ENCODE measurements around the gene LAD1.

The LAD1 gene

DNA sequence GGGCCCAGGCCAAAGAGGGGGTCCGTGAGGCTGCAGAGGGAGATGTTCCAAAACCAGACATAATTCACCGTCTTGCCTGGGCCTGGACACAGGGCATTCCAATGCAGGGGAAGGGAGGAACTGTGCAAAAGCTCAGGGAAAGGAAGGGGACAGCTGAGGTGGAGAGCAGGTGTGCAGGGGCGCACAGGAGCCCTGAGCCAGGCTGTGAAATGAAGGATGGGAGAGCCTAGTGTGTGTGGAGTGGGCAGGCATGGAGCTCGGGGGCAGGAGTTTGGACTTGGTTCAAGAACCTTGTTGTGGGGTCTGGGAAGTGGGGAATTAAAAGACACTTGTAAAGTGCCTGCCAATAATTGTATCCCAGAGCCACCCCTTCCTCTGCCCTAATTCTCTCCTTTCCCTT lies 20.1 kb upstream of the LAD1 start:
- H3K27ac ChIP-seq (ENCODE audit: low read depth, low read length): no peak overlapping the region
- H3K9ac ChIP-seq (ENCODE audit: low read depth, low read length): no peak overlapping the region
- H3K27me3 ChIP-seq (ENCODE audit: insufficient read depth, low read length): no peaks in the 10 kb centered on the region
- no peaks in the 10 kb centered on the region for H3K4me1 ChIP-seq (ENCODE audit: insufficient read depth, low read length)
- peaks cover 2% of the 10 kb centered on the region; the same call in 1 of the 2 replicates for H3K9me3 ChIP-seq (ENCODE audit: insufficient read depth, low read depth, low read length)
- no peaks in the 10 kb centered on the region for H3K36me3 ChIP-seq (ENCODE audit: insufficient read depth, low read length)
- WGBS: 93% methylated on average over 4 of the region's 4 CpGs
- no peak overlapping the region for H3K4me3 ChIP-seq (ENCODE audit: low read length)

DNA sequence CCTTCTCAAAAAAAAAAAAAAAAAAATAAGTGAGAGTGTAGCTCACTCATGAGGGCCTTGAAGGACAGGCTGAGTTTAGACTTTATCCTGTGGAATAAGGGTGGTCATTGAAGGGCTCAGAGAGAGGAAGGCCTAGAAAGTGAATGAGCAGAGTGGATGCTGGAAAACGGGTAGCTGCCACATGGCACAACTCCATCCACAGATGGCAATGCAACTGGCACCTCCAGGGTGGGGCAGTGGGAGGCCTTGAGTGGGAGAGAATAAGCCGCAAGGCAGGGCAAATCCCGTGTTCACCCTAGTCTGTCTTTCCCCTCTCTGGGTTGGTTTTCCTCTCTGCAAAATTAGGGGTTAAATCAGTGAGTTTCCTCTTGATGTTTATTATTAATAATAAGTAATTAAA lies 19.3 kb upstream of the LAD1 start:
- no peak overlapping the region for H3K27ac ChIP-seq (ENCODE audit: low read depth, low read length)
- H3K36me3 ChIP-seq (ENCODE audit: insufficient read depth, low read length): no peaks in the 10 kb centered on the region
- H3K9ac ChIP-seq (ENCODE audit: low read depth, low read length): no peak overlapping the region
- no peaks in the 10 kb centered on the region for H3K27me3 ChIP-seq (ENCODE audit: insufficient read depth, low read length)
- H3K4me3 ChIP-seq (ENCODE audit: low read length): no peak overlapping the region
- H3K4me1 ChIP-seq (ENCODE audit: insufficient read depth, low read length): no peaks in the 10 kb centered on the region
- 100% methylated on average over 3 of the region's 3 CpGs for WGBS
- peaks cover 2% of the 10 kb centered on the region; the same call in 1 of the 2 replicates for H3K9me3 ChIP-seq (ENCODE audit: insufficient read depth, low read depth, low read length)

DNA sequence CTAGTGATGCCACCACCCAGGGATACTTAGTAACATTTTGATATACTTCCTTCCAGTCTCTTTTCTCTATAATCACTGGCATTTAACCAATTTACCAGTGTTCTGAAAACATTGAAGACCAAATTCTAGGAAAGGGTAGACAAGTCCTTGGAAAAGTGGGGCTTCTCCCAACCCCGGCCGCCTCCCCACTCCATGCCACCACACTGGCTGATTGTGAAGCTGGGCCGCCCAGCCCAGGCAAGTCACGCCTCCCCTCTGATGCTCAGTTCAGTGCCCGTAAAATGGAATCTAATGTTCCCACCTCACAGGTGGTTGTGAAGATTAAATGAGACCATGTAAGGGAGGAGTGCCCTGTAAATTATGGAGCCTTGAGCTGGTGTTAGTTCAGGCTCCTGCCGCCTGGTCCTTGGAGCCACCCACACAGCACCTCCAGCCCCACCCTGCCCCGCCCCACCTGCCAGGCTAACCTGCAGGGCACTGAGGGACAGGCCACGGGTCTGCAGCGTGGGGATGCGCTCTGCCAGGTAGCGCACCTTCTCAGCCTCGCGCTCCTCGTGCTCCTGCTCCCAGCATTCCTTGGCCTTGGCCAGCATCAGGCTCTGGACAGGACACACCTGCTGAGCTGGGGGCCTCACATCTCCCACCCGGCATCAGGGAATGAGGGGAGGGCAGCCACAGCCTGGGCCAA lies 15.1 kb upstream of the LAD1 start:
- Histone ChIP-seq H3K27ac (ENCODE audit: low read depth, low read length) (no peak overlapping the region), H3K36me3 (ENCODE audit: insufficient read depth, low read length) (no peaks in the 10 kb centered on the region), H3K4me1 (ENCODE audit: insufficient read depth, low read length) (no peaks in the 10 kb centered on the region), H3K4me3 (ENCODE audit: low read length) (no peak overlapping the region), H3K9me3 (ENCODE audit: insufficient read depth, low read depth, low read length) (peaks cover 2% of the 10 kb centered on the region; the same call in 1 of the 2 replicates), H3K9ac (ENCODE audit: low read depth, low read length) (no peak overlapping the region), H3K27me3 (ENCODE audit: insufficient read depth, low read length) (no peaks in the 10 kb centered on the region)
- WGBS: 93% methylated on average over 15 of the region's 15 CpGs

DNA sequence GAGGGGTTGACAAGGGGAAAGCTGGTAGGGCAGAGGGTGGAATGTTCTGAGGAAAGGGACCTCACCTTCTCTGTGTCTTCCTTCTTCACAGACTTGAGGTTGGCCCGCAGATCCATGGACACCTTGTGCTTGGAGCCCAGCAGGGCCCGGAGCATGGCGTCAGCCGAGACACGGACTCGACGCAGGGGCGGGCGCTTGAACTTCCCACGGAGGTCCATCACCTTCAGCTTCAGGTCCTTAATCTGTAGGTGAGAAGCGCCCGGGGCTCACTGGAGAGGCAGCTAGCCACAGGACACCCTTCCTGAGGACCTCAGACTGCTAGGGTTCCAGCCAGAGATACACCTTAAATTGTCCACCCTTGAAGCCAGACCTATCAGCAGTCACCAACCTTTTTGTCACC lies 12.2 kb upstream of the LAD1 start:
- Histone ChIP-seq H3K4me3 (ENCODE audit: low read length) (no peak overlapping the region), H3K27me3 (ENCODE audit: insufficient read depth, low read length) (no peaks in the 10 kb centered on the region), H3K4me1 (ENCODE audit: insufficient read depth, low read length) (no peaks in the 10 kb centered on the region), H3K27ac (ENCODE audit: low read depth, low read length) (no peak overlapping the region), H3K36me3 (ENCODE audit: insufficient read depth, low read length) (no peaks in the 10 kb centered on the region), H3K9ac (ENCODE audit: low read depth, low read length) (no peak overlapping the region), H3K9me3 (ENCODE audit: insufficient read depth, low read depth, low read length) (peaks cover 2% of the 10 kb centered on the region; the same call in 1 of the 2 replicates)
- 94% methylated on average over 12 of the region's 12 CpGs for WGBS

DNA sequence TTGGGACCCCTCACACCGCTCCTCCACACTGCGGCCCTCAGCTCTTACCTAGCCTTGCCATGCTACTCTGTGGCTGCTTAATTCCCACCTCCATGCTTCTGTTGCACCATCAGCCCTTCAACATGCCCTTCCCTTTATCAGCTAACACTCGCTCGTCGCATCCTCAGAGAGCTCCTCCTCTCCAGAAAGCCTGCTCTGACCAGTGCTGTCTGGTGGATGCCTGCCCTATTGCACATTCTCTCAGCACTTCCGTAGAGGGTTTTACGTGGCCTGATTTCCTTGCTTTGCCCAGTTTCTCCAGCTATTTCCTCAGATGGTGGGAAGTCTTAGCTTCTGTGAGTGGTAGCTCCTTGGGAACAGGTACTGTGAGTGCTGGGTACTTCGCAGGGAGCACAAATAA lies 10.3 kb upstream of the LAD1 start:
- Histone ChIP-seq H3K27ac (ENCODE audit: low read depth, low read length) (no peak overlapping the region), H3K9me3 (ENCODE audit: insufficient read depth, low read depth, low read length) (no peaks in the 10 kb centered on the region), H3K4me1 (ENCODE audit: insufficient read depth, low read length) (no peaks in the 10 kb centered on the region), H3K27me3 (ENCODE audit: insufficient read depth, low read length) (no peaks in the 10 kb centered on the region), H3K9ac (ENCODE audit: low read depth, low read length) (no peak overlapping the region), H3K36me3 (ENCODE audit: insufficient read depth, low read length) (no peaks in the 10 kb centered on the region), H3K4me3 (ENCODE audit: low read length) (no peak overlapping the region)
- 83% methylated on average over 8 of the region's 8 CpGs for WGBS

DNA sequence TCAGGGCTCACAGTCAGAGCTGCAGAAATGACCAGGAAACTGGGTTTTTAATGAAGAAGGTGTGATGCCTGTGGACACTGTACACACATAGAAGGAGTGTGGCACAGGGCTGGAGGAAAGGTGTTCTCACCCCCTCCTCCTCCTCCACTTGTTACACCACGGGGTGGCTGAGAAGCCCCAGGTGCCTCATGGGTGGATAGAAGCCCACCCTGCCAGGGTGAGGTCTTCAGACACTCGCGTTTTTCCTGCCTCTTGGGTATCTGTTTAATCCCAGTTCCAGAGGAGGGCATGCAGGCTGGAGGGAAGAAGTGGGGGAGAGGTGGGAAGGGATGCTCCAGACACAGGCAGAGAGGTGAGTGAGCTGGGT lies 9.7 kb upstream of the LAD1 start:
- no peak overlapping the region for H3K9ac ChIP-seq (ENCODE audit: low read depth, low read length)
- H3K36me3 ChIP-seq (ENCODE audit: insufficient read depth, low read length): no peaks in the 10 kb centered on the region
- no peak overlapping the region for H3K27ac ChIP-seq (ENCODE audit: low read depth, low read length)
- no peaks in the 10 kb centered on the region for H3K4me1 ChIP-seq (ENCODE audit: insufficient read depth, low read length)
- H3K4me3 ChIP-seq (ENCODE audit: low read length): no peak overlapping the region
- H3K9me3 ChIP-seq (ENCODE audit: insufficient read depth, low read depth, low read length): no peaks in the 10 kb centered on the region
- no peaks in the 10 kb centered on the region for H3K27me3 ChIP-seq (ENCODE audit: insufficient read depth, low read length)
- 89% methylated on average over 3 of the region's 3 CpGs for WGBS

DNA sequence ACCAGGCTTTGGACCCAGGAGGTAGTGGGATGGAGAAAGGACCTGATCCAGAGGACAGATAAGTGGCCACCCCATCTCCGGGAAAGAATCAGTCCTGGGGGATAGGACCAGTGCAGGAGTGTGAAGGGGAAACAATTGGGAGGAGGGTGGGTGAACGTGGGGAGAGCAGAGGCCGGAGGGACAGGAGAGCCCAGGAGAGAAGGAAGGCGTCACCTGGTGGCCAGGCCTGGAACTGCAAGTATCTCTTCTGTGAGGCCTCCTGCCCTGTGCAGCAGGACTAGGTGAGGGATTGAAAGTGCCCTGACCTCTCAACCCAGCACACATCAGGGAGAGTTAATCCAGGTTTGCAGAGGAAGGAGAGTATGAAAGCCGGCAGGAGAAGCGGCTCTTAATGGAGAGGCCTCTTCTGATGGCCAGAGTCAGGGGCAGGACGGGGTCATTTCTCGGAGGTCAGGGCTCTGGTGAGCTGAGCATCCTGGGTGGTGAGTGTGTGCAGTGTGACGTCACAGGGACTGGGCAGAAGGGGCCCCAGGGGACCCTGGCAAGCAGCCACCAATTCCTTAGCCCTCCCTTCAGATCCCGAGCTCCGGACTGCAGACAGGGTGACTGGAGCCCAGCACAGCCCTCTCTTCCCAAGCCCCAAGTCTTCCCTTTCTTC lies 9.2 kb upstream of the LAD1 start:
- 46% methylated on average over 11 of the region's 11 CpGs for WGBS
- H3K36me3 ChIP-seq (ENCODE audit: insufficient read depth, low read length): no peaks in the 10 kb centered on the region
- no peak overlapping the region for H3K4me3 ChIP-seq (ENCODE audit: low read length)
- H3K9ac ChIP-seq (ENCODE audit: low read depth, low read length): no peak overlapping the region
- no peaks in the 10 kb centered on the region for H3K27me3 ChIP-seq (ENCODE audit: insufficient read depth, low read length)
- H3K27ac ChIP-seq (ENCODE audit: low read depth, low read length): no peak overlapping the region
- H3K9me3 ChIP-seq (ENCODE audit: insufficient read depth, low read depth, low read length): no peaks in the 10 kb centered on the region
- no peaks in the 10 kb centered on the region for H3K4me1 ChIP-seq (ENCODE audit: insufficient read depth, low read length)

DNA sequence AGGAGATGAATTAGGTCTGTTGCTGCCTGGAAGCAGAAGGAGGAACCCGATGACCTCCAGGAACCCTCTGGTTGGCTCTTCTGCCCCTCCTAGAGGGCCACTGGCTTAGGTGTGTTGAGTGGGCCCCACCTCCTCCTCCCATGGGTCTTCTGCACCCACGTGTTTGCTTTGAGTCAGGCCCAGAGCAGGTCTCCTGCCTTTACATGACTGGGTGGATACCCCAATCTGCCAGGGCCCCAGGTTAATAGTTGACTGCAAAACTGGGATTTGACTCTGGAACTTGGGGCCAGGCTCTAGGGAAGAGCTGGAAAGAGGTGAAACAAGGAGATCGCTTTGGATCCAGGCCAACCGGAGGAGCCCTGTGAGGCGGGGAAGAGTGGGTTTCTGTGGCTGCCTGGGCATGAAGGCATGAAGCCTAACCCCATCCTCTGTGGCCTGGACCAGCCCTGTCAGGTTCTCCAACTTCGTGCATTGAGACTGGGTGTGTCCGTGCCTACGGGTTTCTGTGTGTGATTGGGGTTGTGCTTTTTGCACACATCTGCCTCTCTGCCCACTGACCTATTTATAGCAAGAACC lies 7.8 kb upstream of the LAD1 start:
- no peak overlapping the region for H3K4me3 ChIP-seq (ENCODE audit: low read length)
- H3K9ac ChIP-seq (ENCODE audit: low read depth, low read length): no peak overlapping the region
- no peak overlapping the region for H3K27ac ChIP-seq (ENCODE audit: low read depth, low read length)
- H3K27me3 ChIP-seq (ENCODE audit: insufficient read depth, low read length): peaks cover 2% of the 10 kb centered on the region; the same call in 1 of the 2 replicates
- no peaks in the 10 kb centered on the region for H3K36me3 ChIP-seq (ENCODE audit: insufficient read depth, low read length)
- H3K9me3 ChIP-seq (ENCODE audit: insufficient read depth, low read depth, low read length): no peaks in the 10 kb centered on the region
- no peaks in the 10 kb centered on the region for H3K4me1 ChIP-seq (ENCODE audit: insufficient read depth, low read length)
- WGBS: 94% methylated on average over 8 of the region's 8 CpGs

DNA sequence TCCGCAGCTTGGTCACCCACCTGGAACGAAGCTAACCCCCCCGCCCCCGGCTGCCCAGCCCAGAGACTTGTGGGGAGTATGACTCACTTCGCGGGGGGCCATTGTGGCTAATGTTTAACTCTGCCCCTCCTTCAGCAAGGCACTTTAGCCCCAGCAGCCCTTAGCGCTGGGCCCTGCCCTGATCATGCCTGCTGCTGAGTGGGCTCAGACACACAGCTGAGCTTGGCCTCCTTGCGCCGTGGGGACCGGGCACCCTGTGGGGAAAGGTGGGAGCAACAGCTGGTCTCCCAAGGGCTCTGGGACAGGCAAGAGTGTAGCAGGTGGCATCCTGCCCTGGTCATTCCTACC lies 6.3 kb upstream of the LAD1 start:
- H3K9me3 ChIP-seq (ENCODE audit: insufficient read depth, low read depth, low read length): no peaks in the 10 kb centered on the region
- no peak overlapping the region for H3K4me3 ChIP-seq (ENCODE audit: low read length)
- 79% methylated on average over 10 of the region's 10 CpGs for WGBS
- H3K27me3 ChIP-seq (ENCODE audit: insufficient read depth, low read length): peaks cover 16% of the 10 kb centered on the region
- no peak overlapping the region for H3K9ac ChIP-seq (ENCODE audit: low read depth, low read length)
- no peaks in the 10 kb centered on the region for H3K36me3 ChIP-seq (ENCODE audit: insufficient read depth, low read length)
- no peaks in the 10 kb centered on the region for H3K4me1 ChIP-seq (ENCODE audit: insufficient read depth, low read length)
- no peak overlapping the region for H3K27ac ChIP-seq (ENCODE audit: low read depth, low read length)

DNA sequence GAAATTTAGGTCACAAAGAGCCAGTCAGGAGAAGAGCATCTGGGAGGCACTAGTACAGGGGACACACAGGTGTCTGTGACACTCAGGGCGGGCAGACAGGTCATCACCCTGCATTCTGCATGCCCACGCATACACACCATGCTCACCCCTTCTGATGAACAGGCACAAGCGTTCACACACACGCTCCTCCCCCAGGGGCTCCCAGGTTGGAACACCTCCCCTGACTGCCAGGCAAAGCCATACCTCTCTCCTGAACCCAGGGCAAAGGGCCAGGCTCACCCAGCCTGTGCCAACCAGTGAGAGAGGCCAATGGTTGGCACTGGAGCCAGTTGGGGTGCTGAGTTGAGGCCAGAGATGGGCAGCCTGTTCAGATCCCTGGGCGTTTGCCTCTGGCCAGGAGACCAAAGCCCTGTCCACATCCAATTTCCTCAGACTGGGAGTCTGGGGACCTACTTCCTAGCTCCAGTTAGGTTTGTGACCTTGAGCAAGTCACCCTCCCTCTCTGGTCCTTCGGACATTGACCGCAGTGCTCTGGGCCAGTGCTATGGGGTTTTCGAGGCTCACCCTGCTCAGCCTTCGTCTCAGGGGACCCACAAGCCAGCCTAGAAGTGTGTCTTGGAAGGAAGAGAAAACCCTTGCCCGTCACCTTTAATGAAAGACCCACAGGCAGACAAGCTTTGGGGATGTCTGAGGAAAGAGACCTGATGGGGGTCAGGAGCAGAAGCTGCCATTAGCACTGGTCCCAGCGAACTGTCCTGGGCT lies 5.8 kb upstream of the LAD1 start:
- whole genome bisulfite sequencing: 92% methylated on average over 11 of the region's 11 CpGs
- Histone ChIP-seq H3K27ac (ENCODE audit: low read depth, low read length) (no peak overlapping the region), H3K36me3 (ENCODE audit: insufficient read depth, low read length) (no peaks in the 10 kb centered on the region), H3K9me3 (ENCODE audit: insufficient read depth, low read depth, low read length) (no peaks in the 10 kb centered on the region), H3K4me1 (ENCODE audit: insufficient read depth, low read length) (0 out of 2 replicates have a peak, but pooled peaks cover 2% of the 10 kb centered on the region), H3K4me3 (ENCODE audit: low read length) (no peak overlapping the region), H3K9ac (ENCODE audit: low read depth, low read length) (no peak overlapping the region), H3K27me3 (ENCODE audit: insufficient read depth, low read length) (peaks cover 22% of the 10 kb centered on the region)

DNA sequence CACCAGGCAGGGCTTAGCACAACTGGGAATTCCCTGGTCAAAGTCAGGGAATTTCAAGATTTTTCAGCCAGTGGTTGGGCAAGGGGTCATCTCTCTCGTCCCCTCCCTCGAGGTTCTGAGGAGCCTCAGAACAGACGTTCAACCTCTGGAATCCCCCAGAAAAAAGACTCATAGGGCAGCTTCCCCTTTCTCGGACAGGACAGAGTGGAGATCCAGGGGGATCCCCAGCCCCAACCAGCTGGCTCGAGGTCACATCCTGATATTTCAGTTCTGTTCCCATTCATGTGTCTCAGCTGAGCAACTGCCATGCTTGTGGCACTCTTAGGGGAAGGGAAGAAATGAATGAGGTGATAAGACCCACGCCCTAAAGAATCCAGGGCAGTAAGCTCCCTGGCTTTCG lies 4.9 kb upstream of the LAD1 start:
- 86% methylated on average over 6 of the region's 7 CpGs for WGBS

More for the DNA sequence above, 4.9 kb upstream of the LAD1 start:
- H3K4me1 ChIP-seq (ENCODE audit: insufficient read depth, low read length): 0 out of 2 replicates have a peak, but pooled peaks cover 4% of the 10 kb centered on the region
- H3K4me3 ChIP-seq (ENCODE audit: low read length): no peak overlapping the region
- H3K27me3 ChIP-seq (ENCODE audit: insufficient read depth, low read length): peaks cover 30% of the 10 kb centered on the region
- no peaks in the 10 kb centered on the region for H3K36me3 ChIP-seq (ENCODE audit: insufficient read depth, low read length)
- no peaks in the 10 kb centered on the region for H3K9me3 ChIP-seq (ENCODE audit: insufficient read depth, low read depth, low read length)
- H3K27ac ChIP-seq (ENCODE audit: low read depth, low read length): no peak overlapping the region
- no peak overlapping the region for H3K9ac ChIP-seq (ENCODE audit: low read depth, low read length)
